HG02759 (cell line): ENCODE measurements around the gene SEMA3C.
A peak's percentile ranks its signal among the peaks of the same experiment; 100 is the strongest.

Experiments
- ATAC-seq: cut with Tn5 transposase; IDR thresholded peaks from one replicate; pipeline ENCODE4 v1.9.1; 2021; ENCODE audit warnings: mild to moderate bottlenecking, moderate library complexity; ENCODE audit not compliant: unreplicated experiment

SEMA3C gene

GRCh38 chr7:80705130-80705781 is 213.6 kb downstream of the SEMA3C start:
- ATAC-seq = no peak

- ATAC-seq = no peak
These were observed 215.6 kb downstream of the SEMA3C start for GRCh38 chr7:80703272-80703671.

- no peak for ATAC-seq
These were observed 219.1 kb downstream of the SEMA3C start for GRCh38 chr7:80699721-80700256.

- peak; percentile 76 for ATAC-seq
These were observed 219.7 kb downstream of the SEMA3C start for GRCh38 chr7:80699045-80699638.
